Left ventricle myocardium inferior (tissue), 1 donor: ENCODE measurements around the gene SMYD4. TPM values are rescaled to one million over a fixed set of nuclear protein-coding genes. Genes with fewer than 3 reads are reported as not detected.

ENCODE experiments used
- DNase-seq: peaks from one replicate; pipeline ENCODE4 v3.0.0-alpha.2; 2020
- H3K27ac ChIP-seq: fragments of 200-600 bp; replicated peaks from 2 replicates; pipeline ENCODE4 v1.8.0; 2021
- H3K27me3 ChIP-seq: fragments of 200-600 bp; 2 replicates; pipeline ENCODE4 v1.8.0; 2021; ENCODE audit warnings: low read depth
- H3K36me3 ChIP-seq: fragments of 200-600 bp; 2 replicates; pipeline ENCODE4 v1.8.0; 2021
- H3K4me1 ChIP-seq: fragments of 200-600 bp; 2 replicates; pipeline ENCODE4 v1.8.0; 2021
- H3K4me3 ChIP-seq: fragments of 200-600 bp; 2 replicates; pipeline ENCODE4 v1.8.0; 2021; ENCODE audit warnings: mild to moderate bottlenecking, moderate library complexity
- H3K9me3 ChIP-seq: fragments of 200-600 bp; replicated peaks from 2 replicates; pipeline ENCODE4 v1.8.0; 2021
- intact Hi-C: fragments of 100-400 bp; cut with micrococcal nuclease; formaldehyde crosslinking; loops from one replicate; pipeline ENCODE4 v1.11.0; 2022
- total RNA-seq: library from RNA; stranded (reverse); fragmentation: NEBNext Ultra II Directional; extraction: Animal tissue kit (Norgen Biotek cat#: 25700); gene quantifications from one replicate; pipeline ENCODE4 v1.2.1, GENCODE V29; 2021
- TF ChIP-seq, protein P1 (sequence below): fragments of 200-600 bp; IDR thresholded peaks from 2 replicates; pipeline ENCODE4 v1.8.0; 2021; ENCODE audit warnings: antibody characterized with exemption, mild to moderate bottlenecking, borderline replicate concordance
- donor health status: DM: no; HTN: yes; CAD: no; lungs with severe emphysema.

SMYD4 gene
- total RNA-seq, 1 donor from 2014 or later: 13.7 TPM

DNA sequence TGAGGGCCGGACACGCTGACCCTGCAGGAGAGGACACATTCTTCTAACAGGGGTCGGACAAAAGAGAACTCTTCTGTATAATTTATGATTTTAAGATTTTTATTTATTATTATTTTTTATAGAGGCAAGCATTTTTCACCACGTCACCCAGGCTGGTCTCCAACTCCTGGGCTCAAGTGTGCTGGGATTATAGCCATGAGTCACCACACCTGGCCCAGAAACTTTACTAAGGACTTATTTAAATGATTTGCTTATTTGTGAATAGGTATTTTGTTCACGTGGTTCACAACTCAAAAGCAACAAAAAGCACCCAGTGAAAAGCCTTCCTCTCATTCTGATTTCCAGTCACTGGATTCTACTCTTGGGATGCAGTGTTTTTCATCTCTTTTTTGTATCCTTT is 70.2 kb downstream of the SMYD4 start:
- Histone ChIP-seq H3K4me1 (peaks cover 16% of the 10 kb centered on the region), H3K9me3 (no peaks in the 10 kb centered on the region), H3K27ac (no peak overlapping the region), H3K36me3 (no peaks in the 10 kb centered on the region), H3K27me3 (peaks cover 17% of the 10 kb centered on the region), H3K4me3 (no peak overlapping the region)
- intact Hi-C loops: no loop called here
- DNase-seq: no peak
- TF ChIP-seq, protein P1, sequence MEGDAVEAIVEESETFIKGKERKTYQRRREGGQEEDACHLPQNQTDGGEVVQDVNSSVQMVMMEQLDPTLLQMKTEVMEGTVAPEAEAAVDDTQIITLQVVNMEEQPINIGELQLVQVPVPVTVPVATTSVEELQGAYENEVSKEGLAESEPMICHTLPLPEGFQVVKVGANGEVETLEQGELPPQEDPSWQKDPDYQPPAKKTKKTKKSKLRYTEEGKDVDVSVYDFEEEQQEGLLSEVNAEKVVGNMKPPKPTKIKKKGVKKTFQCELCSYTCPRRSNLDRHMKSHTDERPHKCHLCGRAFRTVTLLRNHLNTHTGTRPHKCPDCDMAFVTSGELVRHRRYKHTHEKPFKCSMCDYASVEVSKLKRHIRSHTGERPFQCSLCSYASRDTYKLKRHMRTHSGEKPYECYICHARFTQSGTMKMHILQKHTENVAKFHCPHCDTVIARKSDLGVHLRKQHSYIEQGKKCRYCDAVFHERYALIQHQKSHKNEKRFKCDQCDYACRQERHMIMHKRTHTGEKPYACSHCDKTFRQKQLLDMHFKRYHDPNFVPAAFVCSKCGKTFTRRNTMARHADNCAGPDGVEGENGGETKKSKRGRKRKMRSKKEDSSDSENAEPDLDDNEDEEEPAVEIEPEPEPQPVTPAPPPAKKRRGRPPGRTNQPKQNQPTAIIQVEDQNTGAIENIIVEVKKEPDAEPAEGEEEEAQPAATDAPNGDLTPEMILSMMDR: no peak

DNA sequence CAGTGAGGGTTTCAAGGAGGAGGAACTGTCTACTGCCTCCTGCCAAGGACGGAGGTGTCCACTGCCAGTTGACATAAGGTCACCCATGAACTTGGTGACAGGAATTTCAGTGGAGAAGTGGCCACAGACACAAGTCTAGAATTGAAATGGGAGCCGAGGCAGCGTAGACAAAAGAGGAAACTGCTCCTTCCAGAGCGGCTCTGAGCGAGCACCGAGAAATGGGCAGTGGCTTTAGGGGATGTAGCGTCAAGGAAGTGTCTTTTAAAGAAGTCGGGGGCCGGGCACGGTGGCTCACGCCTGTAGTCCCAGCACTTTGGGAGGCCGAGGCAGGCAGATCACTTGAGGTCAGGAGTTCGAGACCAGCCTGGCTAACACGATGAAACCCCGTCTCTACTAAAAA is 70.9 kb downstream of the SMYD4 start:
- no peaks in the 10 kb centered on the region for H3K36me3 ChIP-seq
- peaks cover 17% of the 10 kb centered on the region for H3K27me3 ChIP-seq
- no peaks in the 10 kb centered on the region for H3K9me3 ChIP-seq
- H3K27ac ChIP-seq: no peak overlapping the region
- H3K4me3 ChIP-seq: no peak overlapping the region
- peaks cover 8% of the 10 kb centered on the region for H3K4me1 ChIP-seq
- TF ChIP-seq, protein P1: no peak
- DNase-seq: no peak
- intact Hi-C loops: no loop called here

DNA sequence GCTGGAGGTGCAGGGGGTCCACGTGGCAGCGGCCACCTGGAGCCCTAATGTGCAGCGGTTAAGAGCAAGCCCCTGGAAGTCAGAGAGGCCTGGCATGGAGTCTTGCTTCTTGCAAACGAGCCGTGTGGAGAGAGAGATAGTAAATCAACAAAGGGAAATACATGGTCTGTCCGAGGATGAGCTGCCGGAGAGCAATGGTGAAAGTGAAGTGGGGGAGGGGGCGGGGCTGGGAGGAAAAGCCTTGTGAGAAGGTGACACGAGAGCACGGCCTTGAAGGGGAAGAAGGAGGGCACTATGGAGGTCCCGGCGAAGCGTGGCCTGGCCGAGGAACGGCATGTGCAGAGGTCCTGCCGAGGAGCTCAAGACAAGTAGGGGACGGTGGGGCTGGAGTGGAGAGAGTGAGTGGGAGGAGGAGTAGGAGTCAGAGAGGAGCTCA is 73.9 kb downstream of the SMYD4 start:
- no peak for DNase-seq
- TF ChIP-seq, protein P1: no peak
- Histone ChIP-seq H3K27ac (no peak overlapping the region), H3K4me1 (no peaks in the 10 kb centered on the region), H3K27me3 (peaks cover 5% of the 10 kb centered on the region), H3K4me3 (no peak overlapping the region), H3K9me3 (no peaks in the 10 kb centered on the region), H3K36me3 (no peaks in the 10 kb centered on the region)
- intact Hi-C loops: no loop called here

DNA sequence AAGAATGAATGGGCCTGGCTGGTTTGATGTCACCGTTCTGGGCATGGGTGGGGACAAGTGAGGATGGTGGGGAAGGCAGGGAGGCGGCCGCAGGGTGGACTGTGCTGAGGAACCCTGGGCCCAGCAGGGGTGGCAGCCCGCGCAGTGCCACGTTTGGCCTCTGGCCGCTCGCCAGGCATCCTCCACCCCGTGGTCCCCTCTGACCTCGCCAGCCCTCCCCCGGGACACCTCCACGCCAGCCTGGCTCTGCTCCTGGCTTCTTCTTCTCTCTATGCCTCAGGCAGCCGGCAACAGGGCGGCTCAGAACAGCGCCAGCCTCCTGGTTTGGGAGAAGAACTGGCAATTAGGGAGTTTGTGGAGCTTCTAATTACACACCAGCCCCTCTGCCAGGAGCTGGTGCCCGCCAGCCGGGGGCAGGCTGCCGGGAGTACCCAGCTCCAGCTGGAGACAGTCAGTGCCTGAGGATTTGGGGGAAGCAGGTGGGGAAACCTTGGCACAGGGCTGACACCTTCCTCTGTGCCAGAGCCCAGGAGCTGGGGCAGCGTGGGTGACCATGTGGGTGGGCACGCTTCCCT is 74.4 kb downstream of the SMYD4 start:
- no peak for DNase-seq
- Histone ChIP-seq H3K9me3 (no peaks in the 10 kb centered on the region), H3K27ac (no peak overlapping the region), H3K4me1 (no peaks in the 10 kb centered on the region), H3K27me3 (peaks cover 5% of the 10 kb centered on the region), H3K4me3 (no peak overlapping the region), H3K36me3 (no peaks in the 10 kb centered on the region)
- intact Hi-C loops: no loop called here
- TF ChIP-seq, protein P1: no peak

DNA sequence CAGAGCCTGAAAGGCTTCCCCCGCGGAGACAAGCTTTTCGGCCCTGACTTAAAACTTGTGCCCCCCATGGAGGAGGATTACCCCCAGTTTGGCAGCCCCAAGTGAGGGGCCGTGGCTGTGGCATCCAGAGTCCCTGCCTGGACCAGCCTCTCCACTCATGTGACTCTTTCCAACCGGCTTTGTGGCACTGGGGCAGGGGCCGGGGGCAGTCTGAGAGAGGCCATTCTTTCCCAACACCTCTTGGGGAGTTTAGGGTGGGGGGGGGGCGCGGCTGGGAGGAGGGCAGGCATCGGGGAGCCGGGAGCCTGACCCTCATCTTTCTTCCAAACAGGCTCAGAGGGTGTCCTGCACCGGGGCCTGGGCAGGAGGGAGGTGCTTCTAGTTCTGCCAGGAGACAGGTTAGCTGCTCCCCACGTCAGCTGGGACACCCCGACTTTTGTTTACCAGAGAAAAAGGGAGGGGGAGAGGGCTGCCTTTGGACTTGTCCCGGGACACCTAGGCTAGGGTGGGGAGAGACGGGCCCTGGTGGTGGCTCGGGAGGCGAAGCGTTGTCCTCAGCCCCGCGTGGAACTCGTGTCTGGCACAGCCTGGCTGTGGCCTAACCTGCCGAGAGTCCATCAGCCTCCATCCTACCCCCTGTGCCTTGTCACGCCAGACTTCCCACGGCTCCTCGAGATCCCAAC is 75.1 kb downstream of the SMYD4 start:
- H3K4me3 ChIP-seq: no peak overlapping the region
- no peaks in the 10 kb centered on the region for H3K4me1 ChIP-seq
- intact Hi-C loops: no loop called here
- H3K27me3 ChIP-seq: peaks cover 5% of the 10 kb centered on the region
- H3K9me3 ChIP-seq: no peaks in the 10 kb centered on the region
- TF ChIP-seq, protein P1: no peak
- no peak for DNase-seq
- H3K27ac ChIP-seq: no peak overlapping the region
- no peaks in the 10 kb centered on the region for H3K36me3 ChIP-seq
